Endodermal cell (in vitro differentiated cells): ENCODE measurements around the gene NCKAP5. TPM values are rescaled to one million over a fixed set of nuclear protein-coding genes. Genes with fewer than 3 reads are reported as not detected.

Experiments
- DNase-seq: peaks from one replicate; pipeline ENCODE4 v3.0.0-alpha.2; 2017
- H3K27ac ChIP-seq: 2 replicates; pipeline ENCODE4 v1.5.1; 2013; ENCODE audit warnings: mild to moderate bottlenecking, low read depth, low read length, moderate library complexity
- H3K27me3 ChIP-seq: 2 replicates; pipeline ENCODE4 v1.6.1; 2013; ENCODE audit warnings: mild to moderate bottlenecking, low read length, moderate library complexity; ENCODE audit not compliant: insufficient read depth, control insufficient read depth, poor library complexity, severe bottlenecking
- H3K36me3 ChIP-seq: 2 replicates; pipeline ENCODE4 v1.7.0; 2013; ENCODE audit warnings: mild to moderate bottlenecking, low read length, moderate library complexity; ENCODE audit not compliant: control insufficient read depth, insufficient read depth
- H3K4me1 ChIP-seq: one replicate; pipeline ENCODE4 v1.7.0; 2013; ENCODE audit warnings: low read length; ENCODE audit not compliant: control insufficient read depth, insufficient read depth
- H3K4me3 ChIP-seq: 2 replicates; pipeline ENCODE4 v1.5.1; 2013; ENCODE audit warnings: mild to moderate bottlenecking, low read length, moderate library complexity
- H3K9ac ChIP-seq: 2 replicates; pipeline ENCODE4 v1.6.1; 2013; ENCODE audit warnings: mild to moderate bottlenecking, low read length, moderate library complexity; ENCODE audit not compliant: poor library complexity, severe bottlenecking; ENCODE audit errors: extremely low read depth
- H3K9me3 ChIP-seq: 2 replicates; pipeline ENCODE4 v1.6.1; 2013; ENCODE audit warnings: mild to moderate bottlenecking, low read length, moderate library complexity; ENCODE audit not compliant: control insufficient read depth
- H3K27ac Mint-ChIP-seq: 2 replicates; pipeline ENCODE4 v1.8.0; 2020; ENCODE audit warnings: mixed read lengths
- H3K27me3 Mint-ChIP-seq: 2 replicates; pipeline ENCODE4 v1.8.0; 2021; ENCODE audit warnings: mild to moderate bottlenecking, mixed read lengths; ENCODE audit not compliant: insufficient read depth
- H3K36me3 Mint-ChIP-seq: 2 replicates; pipeline ENCODE4 v1.8.0; 2020; ENCODE audit warnings: low read depth, mixed read lengths
- H3K4me1 Mint-ChIP-seq: 2 replicates; pipeline ENCODE4 v1.8.0; 2020; ENCODE audit warnings: mixed read lengths
- H3K4me3 Mint-ChIP-seq: 2 replicates; pipeline ENCODE4 v1.8.0; 2020; ENCODE audit warnings: mild to moderate bottlenecking, moderate library complexity, mixed read lengths
- H3K9me3 Mint-ChIP-seq: 2 replicates; pipeline ENCODE4 v1.8.0; 2020; ENCODE audit warnings: mild to moderate bottlenecking, mixed read lengths
- CTCF ChIP-seq: fragments of 200-600 bp; sonication (generic); conservative IDR thresholded peaks from 2 replicates; pipeline ENCODE4 v1.5.0; 2021; ENCODE audit warnings: antibody characterized with exemption, mild to moderate bottlenecking
- WGBS, 2 experiments: methylation state at CpG; one replicate each; pipeline versions ENCODE4 v1.1.5 to v1.1.7; 2013; ENCODE audit warnings: missing lambda C conversion rate in 2 of 2, mixed read lengths in 1 of 2; ENCODE audit not compliant: insufficient coverage in 1 of 2, insufficient read length in 1 of 2; 5-methylcytosine and 5-hydroxymethylcytosine counted together
- total RNA-seq, 2 donors: library from RNA; stranded (reverse); fragmentation: NEBNext Ultra II Directional in 1 of 2; extraction: Animal tissue kit (Norgen Biotek cat#: 25700) in 1 of 2; gene quantifications; 2 replicates in 1 of 2; 3 replicates in 1 of 2; pipeline ENCODE4 v1.2.1, GENCODE V29; 2021

Gene NCKAP5
- total RNA-seq, 2 donors from 2014 or later: 0.58 to 0.92 TPM

- no peak for TF ChIP-seq CTCF
- WGBS, 2 experiments: 94 to 100% methylated on average over 1 of the region's 1 CpG
- H3K27ac ChIP-seq: no peak overlapping the region
These were observed 486.2 kb downstream of the NCKAP5 start for GRCh38 chr2:133082034-133082433.

GRCh38 chr2:133080822-133081221 is 487.4 kb downstream of the NCKAP5 start:
- Mint-ChIP-seq H3K4me3 (no peak overlapping the region), H3K4me1 (peaks cover 22% of the 10 kb centered on the region), H3K27ac (no peak overlapping the region), H3K36me3 (no peaks in the 10 kb centered on the region), H3K27me3 (no peaks in the 10 kb centered on the region), H3K9me3 (no peaks in the 10 kb centered on the region)
- no peaks in the 10 kb centered on the region for H3K9me3 ChIP-seq
- H3K36me3 ChIP-seq: no peaks in the 10 kb centered on the region
- H3K27ac ChIP-seq: no peak overlapping the region
- no peak overlapping the region for H3K9ac ChIP-seq
- no peak overlapping the region for H3K4me3 ChIP-seq
- H3K4me1 ChIP-seq: peaks cover 12% of the 10 kb centered on the region
- no peak for TF ChIP-seq CTCF
- H3K27me3 ChIP-seq: no peaks in the 10 kb centered on the region
- no peak for DNase-seq
- WGBS, 2 experiments: 93 to 100% methylated on average over 1 to 2 of the region's 2 CpGs

More at GRCh38 chr2:133082034-133082433, 486.2 kb downstream of the NCKAP5 start:
- H3K36me3 Mint-ChIP-seq: no peaks in the 10 kb centered on the region
- Histone ChIP-seq H3K4me1 (peaks cover 12% of the 10 kb centered on the region), H3K9me3 (no peaks in the 10 kb centered on the region), H3K4me3 (no peak overlapping the region), H3K36me3 (no peaks in the 10 kb centered on the region), H3K9ac (no peak overlapping the region), H3K27me3 (no peaks in the 10 kb centered on the region)
- H3K27ac Mint-ChIP-seq: no peak overlapping the region
- no peaks in the 10 kb centered on the region for H3K27me3 Mint-ChIP-seq
- H3K4me1 Mint-ChIP-seq: peaks cover 34% of the 10 kb centered on the region
- H3K4me3 Mint-ChIP-seq: no peak overlapping the region
- no peak for DNase-seq
- no peaks in the 10 kb centered on the region for H3K9me3 Mint-ChIP-seq

DNA sequence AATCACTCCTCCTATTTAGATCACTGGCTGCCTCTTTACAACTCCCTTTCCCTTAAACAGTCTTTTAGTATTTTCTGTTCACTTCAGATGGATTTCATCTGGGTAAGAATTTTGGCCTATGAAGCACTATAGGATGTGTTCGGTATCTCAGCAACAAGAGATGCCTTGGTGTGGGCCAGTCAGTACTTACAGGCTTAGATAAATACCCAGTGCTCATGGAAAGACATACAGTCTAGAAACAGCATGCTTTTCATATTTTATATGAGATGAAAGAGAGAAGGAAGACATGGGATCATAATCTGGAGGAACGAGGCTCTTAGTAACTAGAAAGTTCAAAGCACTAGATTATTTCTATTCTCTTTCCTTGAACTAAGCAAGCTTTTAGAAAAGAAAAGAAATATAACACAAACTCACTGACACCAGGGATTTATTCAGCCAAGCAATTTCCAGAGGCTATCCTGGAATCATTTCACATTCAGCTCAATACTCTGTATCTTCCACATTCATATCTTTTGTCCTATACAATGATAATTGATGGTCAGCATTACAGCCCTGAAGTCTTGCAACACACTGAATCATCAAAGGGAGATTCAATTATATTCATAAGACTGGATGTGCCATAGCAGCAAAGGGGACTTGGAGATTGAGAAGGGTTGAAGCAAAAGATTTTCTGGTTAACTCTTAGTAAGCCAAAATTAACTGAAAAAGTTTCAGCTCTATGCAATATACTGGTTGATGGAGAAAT is 489.4 kb downstream of the NCKAP5 start:
- no peaks in the 10 kb centered on the region for H3K27me3 ChIP-seq
- Mint-ChIP-seq H3K9me3 (no peaks in the 10 kb centered on the region), H3K4me3 (no peak overlapping the region), H3K27ac (no peak overlapping the region), H3K36me3 (no peaks in the 10 kb centered on the region), H3K4me1 (peaks cover 16% of the 10 kb centered on the region), H3K27me3 (no peaks in the 10 kb centered on the region)
- no peaks in the 10 kb centered on the region for H3K9me3 ChIP-seq
- DNase-seq: no peak
- H3K27ac ChIP-seq: no peak overlapping the region
- no peak for TF ChIP-seq CTCF
- H3K9ac ChIP-seq: no peak overlapping the region
- no peak overlapping the region for H3K4me3 ChIP-seq
- H3K36me3 ChIP-seq: no peaks in the 10 kb centered on the region
- H3K4me1 ChIP-seq: peaks cover 12% of the 10 kb centered on the region
- WGBS, 2 experiments: 96 to 100% methylated on average over 1 to 2 of the region's 2 CpGs
